Sciatic nerve (tissue), 2 donors: ENCODE data around the gene MAGI1. TPM values are rescaled to one million over a fixed set of nuclear protein-coding genes. Genes with fewer than 3 reads are reported as not detected.
A peak's percentile ranks its signal among the peaks of the same experiment; 100 is the strongest.

Experiments
- ATAC-seq: fragments of 200-7000 bp; cut with Tn5 transposase; one replicate; pipeline ENCODE4 v1.9.1; 2020; ENCODE audit warnings: mild to moderate bottlenecking, moderate library complexity
- DNase-seq: peaks from one replicate; pipeline ENCODE4 v3.0.0-alpha.2; 2020; ENCODE audit warnings: low spot score
- intact Hi-C: fragments of 100-400 bp; cut with DNase I; formaldehyde crosslinking; loops from one replicate; pipeline ENCODE4 v1.14.2; 2022
- total RNA-seq: library from RNA; stranded (reverse); fragmentation: NEBNext Ultra II Directional; extraction: Animal tissue kit (Norgen Biotek cat#: 25700); gene quantifications from one replicate; pipeline ENCODE4 v1.2.1, GENCODE V29; 2021
- donor health status: DM: no; HTN: no; CAD: no.
- donor health status: DM: no; HTN: no; CAD: no.

The MAGI1 gene
- total RNA-seq, 1 donor from 2014 or later: 64.6 TPM

DNA sequence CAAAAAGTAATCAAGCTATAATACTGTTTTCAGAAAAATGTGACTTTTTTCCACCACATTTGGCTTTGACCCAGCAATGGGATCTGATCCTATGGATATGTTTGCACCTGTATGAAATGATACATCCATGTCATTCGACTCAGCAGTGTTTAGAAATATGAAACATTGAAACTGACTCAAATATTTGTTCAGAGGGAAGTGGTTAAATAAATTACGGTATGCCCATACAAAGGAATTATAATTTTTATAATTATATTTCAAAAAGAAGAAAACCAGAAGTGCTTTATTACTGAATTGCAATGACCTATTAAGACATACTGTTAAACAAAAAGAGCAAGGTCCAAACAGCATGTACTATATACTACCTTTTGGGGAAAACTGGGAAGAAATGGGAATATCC lies 546.5 kb downstream of the MAGI1 start:
- DNase-seq (no peak), ATAC-seq (no peak)
- intact Hi-C loops: no loop called here

DNA sequence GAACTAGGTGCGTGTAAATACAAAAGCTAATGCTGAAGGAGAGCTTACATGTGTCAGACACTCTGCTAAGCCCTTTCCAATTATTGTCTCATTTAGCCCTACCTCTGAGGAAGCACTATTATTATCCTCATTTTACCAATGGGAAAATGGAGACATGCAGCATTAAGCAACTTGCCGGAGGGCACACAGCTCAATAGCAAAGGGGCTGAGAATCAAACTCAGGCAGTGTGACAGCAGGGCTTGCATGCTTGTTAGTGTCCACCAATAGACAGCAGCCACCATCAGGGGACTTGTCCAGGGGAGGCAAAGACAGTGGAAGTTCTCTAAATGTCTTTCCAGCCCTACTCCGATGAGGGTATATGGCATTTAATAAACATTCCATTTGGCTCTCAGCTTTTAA lies 548.6 kb downstream of the MAGI1 start:
- ATAC-seq: no peak
- no peak for DNase-seq
- intact Hi-C loops: no loop called here

DNA sequence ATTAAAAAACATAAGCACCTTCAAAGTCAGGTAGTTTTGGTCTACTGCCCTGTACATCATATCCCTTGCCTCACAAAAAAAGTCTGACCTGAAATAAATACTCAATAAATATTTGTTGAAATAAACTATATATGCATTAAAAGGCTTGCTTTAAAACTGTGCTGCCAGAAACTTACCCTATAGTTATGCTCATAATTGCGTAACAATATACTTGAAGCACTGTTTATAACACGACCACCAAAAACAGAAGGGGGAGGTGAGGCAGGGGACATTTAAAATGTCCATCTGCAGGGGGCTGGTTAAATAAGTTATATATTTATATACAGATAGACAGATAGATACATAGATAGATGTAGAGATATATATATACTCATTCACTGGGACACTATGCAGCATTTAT lies 549.5 kb downstream of the MAGI1 start:
- ATAC-seq (no peak), DNase-seq (no peak)
- intact Hi-C loops: no loop called here

DNA sequence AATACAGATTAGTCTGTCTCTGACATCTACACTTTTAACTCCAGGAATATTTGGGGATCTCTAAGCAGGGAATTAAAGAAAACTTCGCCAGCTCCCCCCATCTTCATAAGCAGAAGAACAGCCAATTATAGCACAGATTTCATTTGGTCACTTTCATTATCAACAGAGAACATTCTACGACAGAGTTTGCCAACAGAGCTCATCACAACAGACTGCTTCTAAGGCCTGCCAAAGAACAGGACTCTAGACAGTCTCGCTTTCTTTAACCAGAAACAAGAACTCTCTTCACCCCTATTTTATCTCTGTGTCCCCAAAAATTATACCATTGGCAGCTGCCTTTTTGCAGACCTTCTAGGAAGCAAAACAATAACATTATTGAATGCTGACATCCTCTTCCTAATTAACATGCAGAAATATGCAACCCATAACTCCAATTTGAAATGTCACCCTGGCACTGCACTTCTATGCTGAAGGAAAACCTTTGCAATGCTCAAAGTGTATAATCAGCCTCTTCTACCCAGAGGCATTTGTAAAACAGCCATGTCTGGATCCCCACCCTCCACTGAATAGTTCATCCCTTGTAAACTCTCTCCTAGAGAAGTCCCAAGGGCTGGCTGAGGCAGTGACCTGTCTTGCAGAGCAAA lies 552.8 kb downstream of the MAGI1 start:
- intact Hi-C loops: no loop called here
- peak; percentile 34 for ATAC-seq
- no peak for DNase-seq

DNA sequence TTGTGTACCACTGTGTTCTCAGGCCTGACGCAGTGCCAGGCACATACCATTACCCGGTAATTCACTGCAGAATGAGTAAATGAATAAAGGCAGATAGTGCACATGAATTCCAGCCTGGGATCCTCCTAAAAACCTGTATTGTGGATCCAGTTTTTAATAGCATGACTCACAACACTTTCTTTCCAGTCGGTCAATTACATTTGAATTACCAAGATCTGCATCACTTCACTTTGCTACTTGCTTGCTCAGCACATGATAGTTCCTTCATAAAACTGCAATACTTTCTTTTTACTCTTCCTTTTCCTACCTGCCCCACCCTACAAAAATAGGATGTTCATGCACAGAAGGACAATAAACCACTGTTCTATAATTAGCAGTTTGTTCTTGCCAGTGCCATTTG lies 553.8 kb downstream of the MAGI1 start:
- intact Hi-C loops: no loop called here
- ATAC-seq (no peak), DNase-seq (no peak)

DNA sequence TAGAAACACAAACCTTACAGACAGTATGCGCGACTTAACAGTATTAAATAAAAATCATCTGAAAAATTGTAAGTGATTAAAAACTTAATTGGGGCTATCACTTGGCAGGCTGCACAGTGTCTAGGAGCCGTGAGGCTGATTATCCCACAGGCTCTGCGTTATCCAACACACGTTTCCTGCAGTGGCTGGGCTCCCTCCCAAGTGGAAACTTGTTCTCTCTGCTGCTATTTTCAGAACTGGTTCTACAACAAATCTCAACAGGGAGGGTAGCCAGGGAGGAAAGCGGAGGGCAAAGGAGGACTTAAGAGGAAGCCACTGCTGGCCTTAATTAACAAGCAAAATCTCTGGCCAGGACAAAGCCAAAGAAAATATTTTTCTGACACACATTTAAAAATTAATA lies 555.2 kb downstream of the MAGI1 start:
- intact Hi-C loops: no loop called here
- no peak for DNase-seq
- ATAC-seq: peak; percentile 71

DNA sequence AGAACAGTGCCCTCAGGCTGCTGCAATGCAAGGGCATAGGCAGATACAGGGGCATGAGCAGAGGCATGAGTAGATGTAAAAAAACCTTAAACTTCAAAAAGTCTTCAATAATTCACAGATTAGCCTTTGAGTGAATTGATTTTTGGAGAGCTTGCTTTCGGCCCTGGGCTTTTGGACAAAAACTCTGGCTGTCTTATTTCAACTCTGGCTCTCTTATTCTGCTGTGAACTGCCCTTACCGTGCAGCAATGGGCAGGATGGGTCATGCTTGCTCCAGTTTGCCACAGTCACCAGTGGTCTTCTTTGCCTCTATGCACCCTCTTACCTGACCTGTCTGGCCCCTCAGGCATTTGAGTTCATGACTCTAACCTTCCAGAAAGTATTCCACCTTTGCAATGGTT lies 555.7 kb downstream of the MAGI1 start:
- intact Hi-C loops: no loop called here

DNA sequence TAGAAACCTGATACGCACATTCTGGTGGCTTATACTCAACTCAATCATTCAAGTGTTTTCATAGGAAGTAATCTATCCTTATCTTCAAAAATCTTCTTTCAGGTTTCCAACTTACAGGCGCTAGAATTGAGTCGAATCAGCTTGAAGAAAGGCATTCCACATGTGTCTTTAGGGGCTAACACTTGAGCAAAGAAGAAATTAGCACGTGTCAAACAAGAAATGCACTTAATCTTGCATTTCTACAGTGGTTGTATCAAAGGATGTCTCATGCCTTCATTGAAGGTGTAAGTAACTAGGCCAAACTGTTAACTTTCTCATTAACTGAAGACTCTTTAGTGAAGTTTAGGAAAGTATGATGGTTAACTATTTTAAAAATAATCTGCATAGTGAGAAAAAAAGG lies 557.6 kb downstream of the MAGI1 start:
- DNase-seq: no peak
- intact Hi-C loops: no loop called here
- no peak for ATAC-seq

More for the DNA sequence above, 555.7 kb downstream of the MAGI1 start:
- ATAC-seq: peak; percentile 25
- no peak for DNase-seq

DNA sequence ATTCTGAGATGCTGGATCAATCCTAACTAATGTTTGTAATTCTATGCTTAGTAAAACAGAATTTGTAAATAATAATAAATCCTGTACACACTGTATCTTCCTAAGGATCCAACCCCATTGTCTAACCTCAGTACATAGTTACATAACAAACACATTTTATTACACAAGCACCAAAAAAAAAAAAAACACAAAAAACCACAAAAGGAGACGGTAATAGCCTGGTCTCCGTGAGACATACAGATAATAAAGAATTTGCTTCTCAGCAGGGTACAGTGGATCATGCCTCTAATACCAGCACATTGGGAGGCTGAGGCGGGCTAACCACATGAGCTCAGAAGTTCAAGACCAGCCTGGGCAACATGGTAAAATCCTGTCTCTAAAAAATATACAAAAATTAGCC lies 558.7 kb downstream of the MAGI1 start:
- intact Hi-C loops: no loop called here
- ATAC-seq: no peak

DNA sequence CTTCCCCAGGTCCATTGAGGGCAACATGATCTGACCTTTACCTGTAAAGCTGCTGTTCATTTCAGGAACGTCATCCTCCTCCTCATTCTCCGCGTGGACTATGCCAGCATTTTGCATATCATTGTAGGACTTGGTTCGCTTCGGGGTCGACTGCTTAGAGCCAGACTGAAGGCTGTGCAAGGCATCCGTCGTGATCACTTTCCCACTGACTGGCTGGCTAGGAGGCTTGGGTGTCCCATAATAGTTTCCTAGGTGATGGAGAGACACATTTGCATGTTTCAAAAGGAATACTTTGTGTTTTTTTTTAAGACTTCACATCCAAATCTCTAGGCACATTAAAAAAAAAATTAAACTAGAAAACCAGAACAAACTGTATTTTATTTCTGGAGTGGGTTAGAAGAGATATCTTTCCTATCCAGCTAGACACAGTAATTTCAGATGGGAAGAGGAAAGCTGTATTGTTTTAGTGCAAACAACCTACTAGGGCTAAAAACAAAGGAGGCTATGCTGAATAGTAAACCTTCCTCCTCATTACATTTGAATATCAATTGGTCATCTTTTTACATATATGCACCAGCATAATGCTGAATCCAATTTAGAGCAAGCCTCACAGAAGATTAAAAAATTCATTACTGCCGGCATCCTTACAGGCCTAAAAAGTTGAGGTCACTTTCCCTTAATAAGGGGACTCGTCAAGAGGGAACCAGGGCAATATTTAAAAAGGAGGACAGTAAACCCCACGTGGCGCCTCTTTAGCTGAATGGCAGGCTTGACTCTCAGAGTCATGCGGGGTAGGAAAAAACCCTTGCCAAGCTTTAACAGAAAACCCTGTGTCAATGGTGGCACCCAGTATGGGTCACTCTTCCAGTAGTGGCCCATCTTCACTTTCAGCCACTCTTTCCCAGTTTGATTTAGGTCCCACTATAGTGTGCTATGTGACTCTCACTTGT lies 559.9 kb downstream of the MAGI1 start:
- DNase-seq: no peak
- intact Hi-C loops: no loop called here
- no peak for ATAC-seq

More for the DNA sequence above, 558.7 kb downstream of the MAGI1 start:
- no peak for DNase-seq

DNA sequence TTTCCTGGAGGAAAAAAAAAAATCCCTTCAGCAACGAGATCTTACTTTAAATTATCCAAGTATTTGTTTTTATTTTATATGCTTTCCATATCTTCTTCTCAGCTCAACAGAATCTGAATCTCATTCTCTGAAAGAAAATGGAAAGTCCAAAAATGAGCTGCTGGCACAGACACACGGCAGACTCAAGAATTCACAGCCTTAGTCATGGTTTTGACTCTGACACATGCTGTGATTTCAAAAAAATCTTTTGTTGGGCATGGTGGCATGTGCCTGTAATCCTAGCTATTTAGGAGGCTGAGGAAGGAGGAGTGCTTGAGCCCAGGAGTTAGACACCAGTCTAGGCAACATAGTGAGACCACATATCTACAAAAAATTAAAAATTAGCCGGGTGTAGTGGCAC lies 565.0 kb downstream of the MAGI1 start:
- intact Hi-C loops: no loop called here
- ATAC-seq: no peak

DNA sequence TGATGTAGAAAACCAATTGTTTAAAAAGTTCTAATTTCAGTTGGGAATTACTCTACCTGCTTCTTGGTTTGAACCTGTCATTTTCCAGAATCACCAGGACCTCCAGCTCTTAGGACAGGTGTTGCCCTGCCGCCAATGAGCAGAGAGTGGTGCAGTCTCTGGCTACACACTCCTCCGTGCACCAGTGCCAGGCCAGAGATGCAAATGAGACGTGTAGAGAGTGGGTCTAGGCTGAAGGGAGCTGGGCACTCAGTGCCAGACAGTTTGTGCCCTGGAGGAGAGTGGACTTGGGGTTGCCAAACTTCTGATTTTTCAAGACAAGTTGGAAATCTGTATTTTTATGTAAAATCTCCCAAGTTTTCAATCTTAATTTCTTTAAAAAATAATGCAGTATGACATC lies 566.2 kb downstream of the MAGI1 start:
- no peak for DNase-seq
- no peak for ATAC-seq
- intact Hi-C loops: no loop called here

More for the DNA sequence above, 565.0 kb downstream of the MAGI1 start:
- DNase-seq: no peak

DNA sequence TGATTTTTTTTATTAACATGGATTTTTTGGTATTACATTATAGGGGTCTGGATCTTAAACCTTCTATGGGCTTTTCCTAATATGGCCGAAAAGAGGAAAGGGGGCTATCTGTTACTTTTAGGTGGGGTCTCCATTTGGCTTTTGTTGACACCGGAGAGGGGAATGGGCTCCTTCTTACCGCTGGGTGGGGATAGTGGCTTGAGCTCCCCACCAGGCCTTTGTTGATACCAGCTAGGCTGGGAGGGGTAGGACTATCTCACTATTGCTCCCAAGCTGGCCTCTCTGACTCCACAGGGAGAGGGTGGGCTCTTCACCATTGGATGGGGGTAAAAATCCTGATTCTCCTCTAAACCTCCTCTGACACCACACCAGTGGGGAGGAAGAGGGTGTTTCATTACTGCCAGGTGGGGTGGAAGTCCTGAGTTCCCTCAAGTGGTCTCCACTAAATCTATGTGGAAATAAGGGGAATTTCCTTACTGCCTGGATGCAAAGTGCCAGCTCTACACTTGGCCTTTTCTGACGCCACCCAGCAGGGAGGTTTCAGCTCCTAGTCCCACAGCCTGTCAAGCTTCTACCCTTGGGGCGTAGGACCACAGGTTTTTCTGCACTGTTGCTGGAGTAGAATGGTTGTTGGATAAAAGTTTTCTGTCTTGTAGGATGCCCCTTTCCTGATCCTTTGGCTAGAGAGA lies 572.3 kb downstream of the MAGI1 start:
- intact Hi-C loops: no loop called here
- ATAC-seq: no peak

DNA sequence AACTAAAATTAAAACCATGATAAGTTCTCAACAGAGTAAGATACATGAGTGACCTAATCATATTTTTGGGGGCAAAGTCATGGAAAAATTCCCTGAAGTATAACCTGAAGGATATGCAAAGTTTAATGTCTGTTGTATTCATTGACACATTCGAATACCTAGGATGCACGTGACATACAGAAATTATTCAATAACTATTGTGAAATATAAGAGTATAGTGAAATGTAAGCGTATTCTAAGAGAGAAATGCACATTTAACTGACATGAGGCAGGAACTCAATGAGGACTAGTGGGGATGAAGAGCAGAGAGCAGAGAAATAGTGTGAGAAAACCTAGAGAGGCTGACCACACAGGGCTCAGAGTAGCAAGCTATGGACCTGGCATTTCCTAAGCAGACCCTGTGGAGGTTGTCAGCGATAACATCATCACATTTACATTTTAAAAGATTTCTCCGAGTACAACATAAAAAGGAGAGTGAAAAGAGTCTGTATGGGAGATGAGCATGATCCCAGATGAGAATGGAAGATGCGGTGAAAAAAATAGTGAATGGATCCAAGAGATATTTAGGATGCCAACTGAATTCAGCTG lies 588.8 kb downstream of the MAGI1 start:
- no peak for DNase-seq
- intact Hi-C loops: loop anchor here (10.0 kb wide), 1 partner anchor 285 kb away; no protein-coding TSS in a partner anchor
- ATAC-seq: no peak

More for the DNA sequence above, 572.3 kb downstream of the MAGI1 start:
- DNase-seq: no peak

DNA sequence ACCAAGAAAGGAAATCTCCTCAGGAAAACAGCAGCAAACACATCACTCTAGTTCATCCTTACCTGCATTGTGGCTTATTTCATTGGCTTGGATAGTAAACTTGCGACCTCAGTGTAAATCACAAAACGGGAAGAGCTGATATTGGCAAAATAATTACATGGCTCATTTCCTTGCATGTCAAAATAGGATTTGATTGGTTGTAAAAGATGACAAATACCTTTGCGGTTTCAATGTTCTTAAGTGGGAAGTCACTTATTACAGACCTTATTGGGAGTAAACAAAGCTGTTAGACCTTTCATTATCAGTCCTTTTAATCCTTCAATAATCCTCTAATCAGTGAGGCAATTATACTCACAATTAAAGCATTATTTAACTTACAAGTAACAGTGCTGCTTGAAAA lies 590.6 kb downstream of the MAGI1 start:
- intact Hi-C loops: loop anchor here (10.0 kb wide), 1 partner anchor 287 kb away; no protein-coding TSS in a partner anchor
- DNase-seq (no peak), ATAC-seq (no peak)

DNA sequence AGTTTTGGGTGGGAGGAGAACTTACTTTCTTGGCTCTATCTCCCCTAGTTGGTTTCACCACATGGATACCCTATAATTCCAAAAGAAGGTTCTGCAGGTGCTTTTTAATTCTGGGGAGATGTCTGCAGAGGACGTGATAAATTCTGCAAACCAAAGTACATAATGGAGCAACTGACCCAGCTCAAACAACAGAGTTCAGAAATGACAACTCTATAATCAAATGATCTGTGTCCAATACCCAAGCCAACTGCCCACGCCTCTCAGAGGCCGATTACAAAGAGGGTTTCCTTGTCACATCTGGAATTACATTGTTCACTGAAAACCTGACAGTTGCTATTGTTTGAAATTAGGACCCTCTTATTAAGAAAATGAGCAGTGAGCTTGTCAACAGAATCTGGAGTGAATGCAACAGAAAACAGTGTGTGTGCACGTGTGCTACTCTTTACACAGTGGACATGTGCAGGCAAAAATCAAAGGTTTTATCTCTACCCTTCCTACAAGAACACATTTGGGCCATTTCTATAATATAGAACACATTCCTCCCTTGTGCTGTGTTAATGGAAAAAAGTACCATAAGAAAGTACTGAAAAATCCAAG lies 593.0 kb downstream of the MAGI1 start:
- ATAC-seq (no peak), DNase-seq (no peak)
- intact Hi-C loops: loop anchor here (10.0 kb wide), 1 partner anchor 289 kb away; no protein-coding TSS in a partner anchor

DNA sequence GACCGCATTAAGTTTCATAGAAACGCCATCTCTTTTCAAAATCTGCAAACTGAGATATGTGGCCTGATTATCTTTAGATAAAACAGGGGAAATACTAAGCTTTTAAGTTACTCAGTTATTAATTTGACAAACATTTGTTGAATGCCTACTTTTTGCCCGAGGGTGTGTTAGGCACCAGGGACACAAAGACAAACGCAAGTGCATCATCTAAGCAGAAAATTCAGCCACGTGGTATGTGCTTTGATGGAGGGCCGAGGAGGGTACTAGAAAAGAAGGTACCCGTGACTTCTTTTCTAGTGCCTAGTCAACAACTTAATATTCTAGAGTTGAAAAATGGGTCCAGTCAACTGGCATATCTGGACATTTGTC lies 594.3 kb downstream of the MAGI1 start:
- ATAC-seq: no peak
- intact Hi-C loops: loop anchor here (10.0 kb wide), 1 partner anchor 290 kb away; no protein-coding TSS in a partner anchor
- no peak for DNase-seq

DNA sequence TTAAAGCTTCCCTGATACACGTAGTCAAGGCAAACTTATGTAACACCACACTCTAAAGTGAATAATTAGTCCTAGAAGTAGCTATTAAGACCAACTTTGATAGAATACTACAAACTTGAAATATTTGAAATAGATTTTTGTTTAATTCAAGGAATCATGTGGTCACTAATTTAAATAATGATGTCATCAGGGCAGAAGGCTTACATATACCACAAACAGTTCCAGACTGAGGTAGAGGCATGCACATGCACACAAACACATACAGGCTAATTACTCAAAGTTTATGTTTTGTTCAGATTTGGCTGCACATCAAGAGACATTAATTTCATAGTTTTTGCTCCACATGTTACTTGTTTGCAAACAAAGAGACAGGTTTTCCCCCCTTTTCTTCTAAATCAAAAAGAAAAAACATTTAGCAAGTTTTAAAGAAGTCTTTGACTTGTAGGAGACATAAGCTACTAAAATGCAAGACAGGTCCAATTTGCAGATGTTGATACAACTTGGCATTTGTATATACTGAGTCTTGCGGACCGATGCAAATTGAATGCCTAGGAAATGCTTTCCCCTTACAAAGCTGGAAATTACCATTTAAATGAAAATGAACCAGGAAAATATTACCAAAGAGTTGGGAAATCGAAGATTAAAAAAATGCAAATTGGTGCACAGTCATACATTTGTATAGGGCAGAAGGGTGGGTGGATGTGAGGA lies 594.8 kb downstream of the MAGI1 start:
- intact Hi-C loops: loop anchor here (10.0 kb wide), 1 partner anchor 291 kb away; no protein-coding TSS in a partner anchor
- ATAC-seq (no peak), DNase-seq (no peak)
